Activated CD4-positive, alpha-beta T cell treated with anti-CD3 and anti-CD28 coated beads for 36 hours (primary cell): ENCODE results near the gene GLIS1. TPM values are rescaled to one million over a fixed set of nuclear protein-coding genes. Genes with fewer than 3 reads are reported as not detected.

Experiments used
- ATAC-seq: fragments of 200-7000 bp; cut with Tn5 transposase; one replicate; pipeline ENCODE4 v1.10.0; 2021; ENCODE audit warnings: mild to moderate bottlenecking, moderate library complexity
- CTCF ChIA-PET: fragments of 350-600 bp; sonication (Branson Sonifier 250); formaldehyde crosslinking; loops from one replicate; lab custom pipeline; 2021; ENCODE audit warnings: antibody characterized with exemption; lab: Charles Lee
- POLR2A ChIA-PET: fragments of 350-600 bp; sonication (Branson Sonifier 250); formaldehyde crosslinking; loops from one replicate; lab custom pipeline; 2021; ENCODE audit warnings: antibody characterized with exemption, inconsistent platforms; lab: Charles Lee
- DNase-seq: peaks from one replicate; pipeline ENCODE4 v3.0.0-alpha.2; 2020
- H3K27ac Mint-ChIP-seq: one replicate; pipeline ENCODE4 v1.8.0; 2021; ENCODE audit warnings: mixed read lengths
- H3K27me3 Mint-ChIP-seq: one replicate; pipeline ENCODE4 v1.8.0; 2021; ENCODE audit warnings: mixed read lengths
- H3K36me3 Mint-ChIP-seq: one replicate; pipeline ENCODE4 v1.8.0; 2021; ENCODE audit warnings: low read depth, mixed read lengths
- H3K4me1 Mint-ChIP-seq: one replicate; pipeline ENCODE4 v1.8.0; 2021; ENCODE audit warnings: mixed read lengths
- H3K4me3 Mint-ChIP-seq: one replicate; pipeline ENCODE4 v1.8.0; 2021; ENCODE audit warnings: mild to moderate bottlenecking, moderate library complexity, mixed read lengths
- H3K9me3 Mint-ChIP-seq: one replicate; pipeline ENCODE4 v1.8.0; 2021; ENCODE audit warnings: low read depth, mixed read lengths
- intact Hi-C, 2 experiments: fragments of 100-400 bp; cut with DNase I in 1 of 2; cut with micrococcal nuclease in 1 of 2; formaldehyde crosslinking; loops; one replicate each; pipeline versions ENCODE4 v1.14.2 to v1.15.1; 2022 to 2024; cut with DNase I, micrococcal nuclease
- total RNA-seq, 2 experiments: library from RNA; stranded (reverse); gene quantifications; one replicate each; pipeline ENCODE4 v1.2.3, GENCODE V29; 2021

Gene GLIS1
- total RNA-seq, 2 experiments from 2014 or later: not detected

DNA sequence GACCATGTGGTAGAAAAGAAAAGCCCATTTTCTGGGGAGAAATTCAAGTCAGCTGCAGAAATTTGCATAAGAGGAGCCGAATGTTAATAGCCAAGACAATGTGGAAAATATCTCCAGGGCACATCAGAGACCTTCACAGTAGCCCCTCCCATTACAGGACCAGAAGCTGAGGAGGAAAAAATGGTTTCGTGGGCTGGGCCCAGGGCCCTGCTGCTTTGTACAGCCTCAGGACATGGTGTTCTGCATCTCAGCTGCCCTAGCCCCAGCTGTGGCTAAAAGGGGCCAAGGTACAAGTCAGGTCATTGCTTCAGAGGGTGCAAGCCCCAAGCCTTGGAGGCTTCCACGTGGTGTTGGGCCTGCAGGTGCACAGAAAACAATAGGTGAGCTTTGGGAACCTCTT is 171.5 kb downstream of the GLIS1 start:
- ATAC-seq: no peak
- H3K27me3 Mint-ChIP-seq: peaks cover 12% of the 10 kb centered on the region
- ChIA-PET POLR2A (no interaction called here), CTCF (no interaction called here)
- no peaks in the 10 kb centered on the region for H3K36me3 Mint-ChIP-seq
- peak; percentile 1 for DNase-seq
- intact Hi-C loops: no loop called here
- H3K9me3 Mint-ChIP-seq: peaks cover 6% of the 10 kb centered on the region
- peaks cover 10% of the 10 kb centered on the region for H3K4me1 Mint-ChIP-seq
- H3K27ac Mint-ChIP-seq: no peak overlapping the region
- H3K4me3 Mint-ChIP-seq: no peak overlapping the region

- H3K36me3 Mint-ChIP-seq: no peaks in the 10 kb centered on the region
- intact Hi-C loops: no loop called here
- ChIA-PET CTCF (interaction anchor here (1.2 kb wide), 1 partner anchor 10 kb away, joined by 3 read pairs; no protein-coding TSS in a partner anchor), POLR2A (no interaction called here)
- H3K4me1 Mint-ChIP-seq: peaks cover 18% of the 10 kb centered on the region
- DNase-seq (no peak), ATAC-seq (no peak)
- no peak overlapping the region for H3K27ac Mint-ChIP-seq
- H3K9me3 Mint-ChIP-seq: peaks cover 6% of the 10 kb centered on the region
- H3K27me3 Mint-ChIP-seq: peaks cover 18% of the 10 kb centered on the region
- no peak overlapping the region for H3K4me3 Mint-ChIP-seq
Measured at GRCh38 chr1:53563611-53564010, 175.4 kb downstream of the GLIS1 start.

- H3K4me1 Mint-ChIP-seq: peaks cover 18% of the 10 kb centered on the region
- DNase-seq (no peak), ATAC-seq (no peak)
- intact Hi-C loops: no loop called here
- no peaks in the 10 kb centered on the region for H3K36me3 Mint-ChIP-seq
- peaks cover 6% of the 10 kb centered on the region for H3K9me3 Mint-ChIP-seq
- no peak overlapping the region for H3K27ac Mint-ChIP-seq
- ChIA-PET POLR2A (no interaction called here), CTCF (interaction anchor here (0.8 to 1.2 kb wide), 2 partner anchors 10 to 76 kb away, joined by 3 read pairs; no protein-coding TSS in a partner anchor)
- H3K4me3 Mint-ChIP-seq: no peak overlapping the region
- peaks cover 17% of the 10 kb centered on the region for H3K27me3 Mint-ChIP-seq
Measured at GRCh38 chr1:53562981-53563379, 176.0 kb downstream of the GLIS1 start.

DNA sequence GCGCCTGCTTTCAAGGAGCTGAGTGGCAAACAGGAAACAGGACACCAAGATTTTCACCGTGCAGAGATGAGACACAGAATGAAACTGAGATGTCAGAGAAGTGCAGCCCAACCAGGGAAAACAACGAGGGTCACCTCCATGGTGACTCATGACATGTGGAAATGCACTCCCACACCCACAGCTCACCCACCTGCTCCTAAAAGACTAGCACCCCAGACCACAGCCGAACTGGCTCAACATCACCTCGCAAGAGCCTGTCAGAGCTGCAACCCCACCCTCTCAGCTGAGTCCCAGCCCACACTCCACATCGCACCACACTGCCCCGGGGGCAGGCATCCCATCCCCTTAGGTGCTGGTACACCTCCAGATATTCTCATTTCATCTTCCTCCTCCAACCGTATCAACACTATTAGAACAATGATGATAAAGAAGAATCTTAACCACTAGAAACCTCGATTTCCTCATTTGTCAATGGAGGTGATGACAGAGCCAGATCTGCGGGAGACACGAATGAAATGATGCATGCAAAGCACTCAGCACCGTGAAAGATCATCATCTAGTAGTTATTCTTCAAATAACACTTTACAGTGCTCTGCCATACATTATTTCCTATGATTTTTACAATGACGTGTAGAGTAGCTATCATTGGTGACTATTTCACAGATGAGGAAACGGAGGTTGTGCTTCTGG is 176.5 kb downstream of the GLIS1 start:
- POLR2A ChIA-PET: interaction anchor here (0.6 kb wide), 1 partner anchor 43 kb away, joined by 3 read pairs; no protein-coding TSS in a partner anchor
- Mint-ChIP-seq H3K36me3 (no peaks in the 10 kb centered on the region), H3K9me3 (peaks cover 6% of the 10 kb centered on the region), H3K4me3 (no peak overlapping the region), H3K4me1 (peaks cover 18% of the 10 kb centered on the region), H3K27ac (no peak overlapping the region), H3K27me3 (peaks cover 17% of the 10 kb centered on the region)
- DNase-seq: peak; percentile 71
- CTCF ChIA-PET: interaction anchor here (0.6 to 1.0 kb wide), 4 partner anchors 9 to 1641 kb away, joined by 3 read pairs; no protein-coding TSS in a partner anchor
- intact Hi-C loops: no loop called here
- peak; percentile 86 for ATAC-seq

GRCh38 chr1:53561503-53562105 is 177.4 kb downstream of the GLIS1 start:
- intact Hi-C loops: no loop called here
- peaks cover 18% of the 10 kb centered on the region for H3K4me1 Mint-ChIP-seq
- no peaks in the 10 kb centered on the region for H3K36me3 Mint-ChIP-seq
- ChIA-PET CTCF (interaction anchor here (0.6 to 1.0 kb wide), 3 partner anchors 8 to 1642 kb away, joined by 3 read pairs; no protein-coding TSS in a partner anchor), POLR2A (no interaction called here)
- H3K4me3 Mint-ChIP-seq: no peak overlapping the region
- ATAC-seq (no peak), DNase-seq (peak; percentile 4)
- peak overlapping the region; percentile 33 for H3K27ac Mint-ChIP-seq
- H3K27me3 Mint-ChIP-seq: peaks cover 17% of the 10 kb centered on the region
- no peaks in the 10 kb centered on the region for H3K9me3 Mint-ChIP-seq

- CTCF ChIA-PET: no interaction called here
- Mint-ChIP-seq H3K36me3 (no peaks in the 10 kb centered on the region), H3K4me3 (no peak overlapping the region), H3K27ac (no peak overlapping the region), H3K27me3 (peaks cover 17% of the 10 kb centered on the region), H3K9me3 (no peaks in the 10 kb centered on the region), H3K4me1 (peaks cover 18% of the 10 kb centered on the region)
- DNase-seq (peak; percentile 2), ATAC-seq (no peak)
- intact Hi-C loops: no loop called here
- POLR2A ChIA-PET: no interaction called here
Measured at GRCh38 chr1:53560581-53561502, 178.1 kb downstream of the GLIS1 start.

DNA sequence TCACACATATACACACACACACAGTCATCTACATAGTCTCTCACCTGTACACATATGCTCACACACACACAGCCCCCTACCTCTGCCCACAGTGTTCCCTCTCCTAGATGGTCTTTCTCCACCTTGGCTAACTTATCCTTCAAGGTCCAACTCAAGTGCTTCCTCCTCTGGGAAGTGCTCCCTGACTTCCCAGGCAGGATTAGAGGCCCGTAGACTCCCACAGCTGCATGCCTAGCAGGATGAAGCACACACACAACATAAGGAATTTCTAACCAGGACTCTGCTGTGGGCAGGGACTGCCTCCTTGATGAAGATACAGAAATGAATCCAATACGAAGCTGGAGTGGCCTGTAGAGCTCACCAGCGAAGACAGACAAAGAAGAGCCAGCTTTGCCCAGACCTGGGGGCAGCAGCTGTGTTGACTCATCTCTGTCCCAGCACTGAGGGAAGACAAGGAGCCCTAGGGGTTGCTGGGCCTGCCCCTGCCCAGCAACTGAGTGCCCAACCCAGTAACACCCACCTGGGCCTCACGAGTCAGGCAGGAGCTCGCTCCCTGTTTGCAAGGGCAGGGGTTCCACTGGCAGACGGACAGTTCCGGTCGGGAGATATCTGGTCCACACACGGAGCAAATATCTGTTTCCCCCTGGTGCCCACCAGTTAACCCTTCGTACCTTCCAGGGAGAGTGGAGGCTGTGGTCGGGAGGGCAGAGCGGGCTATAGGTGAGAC is 178.9 kb downstream of the GLIS1 start:
- Mint-ChIP-seq H3K27ac (no peak overlapping the region), H3K4me3 (no peak overlapping the region), H3K36me3 (no peaks in the 10 kb centered on the region), H3K9me3 (no peaks in the 10 kb centered on the region), H3K4me1 (peaks cover 18% of the 10 kb centered on the region), H3K27me3 (peaks cover 17% of the 10 kb centered on the region)
- CTCF ChIA-PET: no interaction called here
- POLR2A ChIA-PET: no interaction called here
- DNase-seq: peak; percentile 3
- no peak for ATAC-seq
- intact Hi-C loops: no loop called here

GRCh38 chr1:53559391-53559815 is 179.6 kb downstream of the GLIS1 start:
- intact Hi-C loops: no loop called here
- ChIA-PET POLR2A (interaction anchor here (0.6 kb wide), 1 partner anchor 38 kb away, joined by 3 read pairs; no protein-coding TSS in a partner anchor), CTCF (no interaction called here)
- peaks cover 17% of the 10 kb centered on the region for H3K27me3 Mint-ChIP-seq
- H3K9me3 Mint-ChIP-seq: no peaks in the 10 kb centered on the region
- DNase-seq: peak; percentile 3
- H3K4me3 Mint-ChIP-seq: no peak overlapping the region
- ATAC-seq: no peak
- no peaks in the 10 kb centered on the region for H3K36me3 Mint-ChIP-seq
- H3K4me1 Mint-ChIP-seq: peaks cover 18% of the 10 kb centered on the region
- no peak overlapping the region for H3K27ac Mint-ChIP-seq

DNA sequence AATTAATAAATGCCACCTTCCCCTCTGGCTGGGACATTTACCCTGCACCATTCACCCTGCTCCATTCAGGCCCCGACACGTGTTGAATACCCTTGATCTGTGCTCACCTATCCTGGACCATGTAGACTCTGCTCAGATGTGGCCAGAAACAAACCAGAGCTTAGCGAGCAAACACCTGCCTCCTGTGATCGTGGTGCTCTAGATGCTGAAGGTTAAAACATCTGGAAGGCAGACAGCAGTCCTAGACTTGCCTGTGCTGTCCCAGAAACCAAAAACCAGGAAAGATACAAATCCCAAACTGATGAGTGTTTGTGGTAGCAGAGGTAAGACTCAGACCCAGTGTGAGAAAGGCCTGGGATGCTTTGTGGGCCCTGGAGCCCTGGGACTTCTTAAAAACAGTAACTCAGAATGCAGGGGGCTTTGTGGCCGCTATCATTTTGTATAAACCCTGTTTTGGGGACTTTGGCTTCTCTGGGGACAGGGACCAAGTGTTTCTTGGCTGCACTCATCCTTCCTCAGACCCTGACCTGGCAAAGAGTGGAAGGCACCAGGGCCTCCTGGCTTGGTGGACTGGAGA is 180.1 kb downstream of the GLIS1 start:
- Mint-ChIP-seq H3K4me3 (no peak overlapping the region), H3K9me3 (no peaks in the 10 kb centered on the region), H3K27me3 (peaks cover 13% of the 10 kb centered on the region), H3K36me3 (no peaks in the 10 kb centered on the region), H3K4me1 (peaks cover 18% of the 10 kb centered on the region), H3K27ac (no peak overlapping the region)
- ATAC-seq (no peak), DNase-seq (peak; percentile 1)
- CTCF ChIA-PET: no interaction called here
- POLR2A ChIA-PET: interaction anchor here (0.6 kb wide), 1 partner anchor 39 kb away, joined by 3 read pairs; no protein-coding TSS in a partner anchor
- intact Hi-C loops: no loop called here

GRCh38 chr1:53557830-53558738 is 180.9 kb downstream of the GLIS1 start:
- Mint-ChIP-seq H3K9me3 (no peaks in the 10 kb centered on the region), H3K4me3 (no peak overlapping the region), H3K27me3 (peaks cover 10% of the 10 kb centered on the region), H3K4me1 (peaks cover 14% of the 10 kb centered on the region), H3K36me3 (no peaks in the 10 kb centered on the region), H3K27ac (no peak overlapping the region)
- peak; percentile 3 for DNase-seq
- POLR2A ChIA-PET: no interaction called here
- CTCF ChIA-PET: no interaction called here
- no peak for ATAC-seq
- intact Hi-C loops: no loop called here
